Left ventricle myocardium inferior (tissue), 1 donor: ENCODE measurements around the gene ANK3. TPM values are rescaled to one million over a fixed set of nuclear protein-coding genes. Genes with fewer than 3 reads are reported as not detected.

Experiments used
- DNase-seq: peaks from one replicate; pipeline ENCODE4 v3.0.0-alpha.2; 2020
- H3K27ac ChIP-seq: fragments of 200-600 bp; replicated peaks from 2 replicates; pipeline ENCODE4 v1.8.0; 2021
- H3K27me3 ChIP-seq: fragments of 200-600 bp; 2 replicates; pipeline ENCODE4 v1.8.0; 2021; ENCODE audit warnings: low read depth
- H3K36me3 ChIP-seq: fragments of 200-600 bp; 2 replicates; pipeline ENCODE4 v1.8.0; 2021
- H3K4me1 ChIP-seq: fragments of 200-600 bp; 2 replicates; pipeline ENCODE4 v1.8.0; 2021
- H3K4me3 ChIP-seq: fragments of 200-600 bp; 2 replicates; pipeline ENCODE4 v1.8.0; 2021; ENCODE audit warnings: mild to moderate bottlenecking, moderate library complexity
- H3K9me3 ChIP-seq: fragments of 200-600 bp; replicated peaks from 2 replicates; pipeline ENCODE4 v1.8.0; 2021
- intact Hi-C: fragments of 100-400 bp; cut with micrococcal nuclease; formaldehyde crosslinking; loops from one replicate; pipeline ENCODE4 v1.11.0; 2022
- total RNA-seq: library from RNA; stranded (reverse); fragmentation: NEBNext Ultra II Directional; extraction: Animal tissue kit (Norgen Biotek cat#: 25700); gene quantifications from one replicate; pipeline ENCODE4 v1.2.1, GENCODE V29; 2021
- TF ChIP-seq, protein P1 (sequence below): fragments of 200-600 bp; IDR thresholded peaks from 2 replicates; pipeline ENCODE4 v1.8.0; 2021; ENCODE audit warnings: antibody characterized with exemption, mild to moderate bottlenecking, borderline replicate concordance
- donor health status: DM: no; HTN: yes; CAD: no; lungs with severe emphysema.

Gene ANK3
- total RNA-seq, 1 donor from 2014 or later: 179 TPM

GRCh38 chr10:60353519-60354258 lies 36.0 kb downstream of the ANK3 start:
- Histone ChIP-seq H3K36me3 (no peaks in the 10 kb centered on the region), H3K4me3 (no peak overlapping the region), H3K4me1 (peaks cover 34% of the 10 kb centered on the region), H3K9me3 (no peaks in the 10 kb centered on the region), H3K27me3 (no peaks in the 10 kb centered on the region), H3K27ac (peak overlapping the region; percentile 64)
- peak; percentile 37 for DNase-seq
- intact Hi-C loops: no loop called here
- TF ChIP-seq, protein P1, sequence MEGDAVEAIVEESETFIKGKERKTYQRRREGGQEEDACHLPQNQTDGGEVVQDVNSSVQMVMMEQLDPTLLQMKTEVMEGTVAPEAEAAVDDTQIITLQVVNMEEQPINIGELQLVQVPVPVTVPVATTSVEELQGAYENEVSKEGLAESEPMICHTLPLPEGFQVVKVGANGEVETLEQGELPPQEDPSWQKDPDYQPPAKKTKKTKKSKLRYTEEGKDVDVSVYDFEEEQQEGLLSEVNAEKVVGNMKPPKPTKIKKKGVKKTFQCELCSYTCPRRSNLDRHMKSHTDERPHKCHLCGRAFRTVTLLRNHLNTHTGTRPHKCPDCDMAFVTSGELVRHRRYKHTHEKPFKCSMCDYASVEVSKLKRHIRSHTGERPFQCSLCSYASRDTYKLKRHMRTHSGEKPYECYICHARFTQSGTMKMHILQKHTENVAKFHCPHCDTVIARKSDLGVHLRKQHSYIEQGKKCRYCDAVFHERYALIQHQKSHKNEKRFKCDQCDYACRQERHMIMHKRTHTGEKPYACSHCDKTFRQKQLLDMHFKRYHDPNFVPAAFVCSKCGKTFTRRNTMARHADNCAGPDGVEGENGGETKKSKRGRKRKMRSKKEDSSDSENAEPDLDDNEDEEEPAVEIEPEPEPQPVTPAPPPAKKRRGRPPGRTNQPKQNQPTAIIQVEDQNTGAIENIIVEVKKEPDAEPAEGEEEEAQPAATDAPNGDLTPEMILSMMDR: no peak

- Histone ChIP-seq H3K27ac (no peak overlapping the region), H3K27me3 (no peaks in the 10 kb centered on the region), H3K9me3 (no peaks in the 10 kb centered on the region), H3K36me3 (no peaks in the 10 kb centered on the region), H3K4me1 (peaks cover 34% of the 10 kb centered on the region), H3K4me3 (no peak overlapping the region)
- intact Hi-C loops: no loop called here
- TF ChIP-seq, protein P1: no peak
- no peak for DNase-seq
Measured at GRCh38 chr10:60352105-60352504, 37.6 kb downstream of the ANK3 start.

DNA sequence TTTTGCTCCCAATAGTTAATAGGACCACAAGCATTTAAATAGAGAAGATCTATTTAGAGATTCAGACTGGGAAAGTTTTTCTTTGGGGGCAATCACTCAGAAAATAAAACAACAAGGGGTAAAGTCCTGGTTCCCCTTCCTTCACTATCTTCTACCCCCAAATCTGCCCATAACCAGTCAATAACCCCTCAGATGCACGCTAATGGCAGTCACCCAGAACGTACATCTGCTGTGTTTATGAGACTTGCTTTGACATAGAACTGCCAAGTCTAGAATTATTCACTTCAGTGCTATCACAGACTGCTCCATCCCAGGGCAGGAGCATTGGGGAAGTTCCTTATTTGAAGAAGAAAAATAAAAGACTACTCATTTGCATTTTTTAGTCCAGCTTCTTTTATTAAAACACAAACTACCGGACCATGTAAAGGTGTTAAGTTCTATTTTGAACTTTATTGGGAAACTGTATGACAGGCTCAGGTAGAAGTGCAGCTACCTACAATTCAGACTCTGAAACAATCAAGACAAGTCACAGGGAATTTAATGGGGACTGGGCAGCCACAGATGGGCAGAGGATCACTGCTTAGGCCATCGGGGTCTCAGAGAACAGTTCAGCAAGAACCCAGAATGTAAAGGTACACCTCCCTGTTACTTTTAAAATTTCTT lies 38.4 kb downstream of the ANK3 start:
- peak overlapping the region; percentile 10 for H3K27ac ChIP-seq
- TF ChIP-seq, protein P1: no peak
- intact Hi-C loops: no loop called here
- no peak for DNase-seq
- no peaks in the 10 kb centered on the region for H3K9me3 ChIP-seq
- no peaks in the 10 kb centered on the region for H3K36me3 ChIP-seq
- H3K4me3 ChIP-seq: no peak overlapping the region
- H3K4me1 ChIP-seq: peaks cover 34% of the 10 kb centered on the region
- no peaks in the 10 kb centered on the region for H3K27me3 ChIP-seq

DNA sequence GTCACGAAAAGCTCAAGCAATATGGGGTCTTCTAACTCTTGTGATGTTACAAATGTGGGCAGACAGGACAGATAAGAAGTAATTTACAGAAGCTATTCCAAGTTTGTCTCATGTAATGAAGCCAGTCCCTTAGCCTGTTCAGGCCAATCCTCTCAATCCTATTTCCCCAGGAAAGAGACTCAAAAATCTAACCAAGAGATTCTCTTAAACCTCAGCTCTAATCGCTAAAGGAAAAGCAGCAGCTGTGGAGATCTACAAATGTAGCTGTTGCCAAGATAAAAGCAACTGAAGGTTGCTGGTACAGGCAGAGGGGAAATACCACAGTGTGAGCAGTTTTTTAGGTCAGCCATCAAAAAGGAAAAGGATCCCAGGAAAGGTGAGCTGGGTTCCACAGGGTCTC lies 39.3 kb downstream of the ANK3 start:
- Histone ChIP-seq H3K4me3 (no peak overlapping the region), H3K27me3 (no peaks in the 10 kb centered on the region), H3K27ac (peak overlapping the region; percentile 10), H3K36me3 (no peaks in the 10 kb centered on the region), H3K4me1 (peaks cover 34% of the 10 kb centered on the region), H3K9me3 (no peaks in the 10 kb centered on the region)
- intact Hi-C loops: no loop called here
- no peak for DNase-seq
- TF ChIP-seq, protein P1: no peak

GRCh38 chr10:60349426-60349825 lies 40.2 kb downstream of the ANK3 start:
- TF ChIP-seq, protein P1: no peak
- H3K9me3 ChIP-seq: no peaks in the 10 kb centered on the region
- intact Hi-C loops: no loop called here

More at GRCh38 chr10:60349426-60349825, 40.2 kb downstream of the ANK3 start:
- Histone ChIP-seq H3K27ac (no peak overlapping the region), H3K27me3 (no peaks in the 10 kb centered on the region), H3K36me3 (no peaks in the 10 kb centered on the region), H3K4me1 (peaks cover 26% of the 10 kb centered on the region), H3K4me3 (no peak overlapping the region)
- DNase-seq: no peak
